ENCODE data around the gene TMCC3. TPM values are rescaled to one million over a fixed set of nuclear protein-coding genes. Genes with fewer than 3 reads are reported as not detected.

The TMCC3 gene
- polyA plus RNA-seq, 3 donors, result 39.4 to 41.5 (median 39.5) TPM

GRCh38 chr12:94640134-94640928 lies 10.0 kb downstream of the TMCC3 start:
- no peak for DNase-seq

DNA sequence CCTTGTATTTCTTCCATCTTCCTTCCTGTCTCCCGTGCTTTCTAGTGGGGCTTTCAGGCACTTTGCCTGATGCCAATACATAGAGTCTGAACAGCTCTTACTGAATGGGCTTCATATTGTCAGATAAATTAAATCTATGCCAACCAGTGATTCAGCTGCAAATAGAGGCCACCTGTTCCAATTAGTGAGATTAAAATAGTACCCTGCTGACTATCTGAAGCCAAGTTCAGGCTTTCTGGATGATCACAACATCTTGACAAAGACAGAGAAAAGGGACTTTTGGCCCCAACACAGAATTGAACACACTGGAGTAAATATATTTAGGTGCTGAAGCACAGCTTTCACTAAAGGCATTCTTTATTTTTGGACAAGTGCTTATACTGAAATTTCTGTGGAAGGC lies 11.8 kb downstream of the TMCC3 start:
- DNase-seq, result no peak

GRCh38 chr12:94637390-94638113 lies 12.8 kb downstream of the TMCC3 start:
- no peak for DNase-seq

- DNase-seq, result no peak
These were observed 13.8 kb downstream of the TMCC3 start for GRCh38 chr12:94636462-94637085.

- DNase-seq, result no peak
These were observed 15.6 kb downstream of the TMCC3 start for GRCh38 chr12:94634717-94635116.

DNA sequence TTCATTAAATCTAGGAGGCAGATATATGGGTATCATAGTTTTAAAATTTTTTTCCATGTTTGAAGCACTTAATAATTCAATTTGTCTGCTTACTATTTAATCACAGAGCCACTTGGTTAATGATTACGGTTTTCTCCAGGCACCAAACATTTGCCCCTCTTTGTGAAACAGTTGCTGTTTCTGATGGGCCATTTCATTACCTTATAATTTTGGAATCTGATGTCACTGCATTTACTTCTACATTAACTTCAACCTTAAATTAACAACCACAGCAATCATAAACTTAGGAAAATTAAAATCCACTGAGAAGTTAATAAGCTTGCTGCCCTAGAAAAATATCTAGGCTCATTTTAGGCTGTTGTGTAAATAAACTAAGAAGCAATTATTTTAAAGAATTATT lies 17.0 kb downstream of the TMCC3 start:
- no peak for DNase-seq

DNA sequence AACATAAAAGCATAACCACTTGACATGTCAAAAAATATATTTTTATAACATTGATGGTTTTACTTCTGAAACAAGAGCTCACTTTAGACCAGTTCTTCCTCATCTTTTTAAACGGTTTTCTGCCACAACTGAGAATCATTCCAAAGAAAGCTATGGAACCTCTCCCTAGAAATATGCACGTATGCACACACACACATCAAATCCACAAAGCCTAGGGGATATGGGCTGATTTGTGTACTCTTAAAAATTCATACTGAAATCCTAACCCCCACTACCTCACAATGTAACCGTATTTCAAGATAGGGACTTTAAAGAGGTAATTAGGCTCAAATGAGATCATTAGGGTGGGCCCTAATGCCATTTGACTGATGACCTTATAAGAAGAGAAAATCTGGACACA lies 19.3 kb downstream of the TMCC3 start:
- no peak for DNase-seq

GRCh38 chr12:94628819-94629472 lies 21.4 kb downstream of the TMCC3 start:
- no peak for DNase-seq

DNA sequence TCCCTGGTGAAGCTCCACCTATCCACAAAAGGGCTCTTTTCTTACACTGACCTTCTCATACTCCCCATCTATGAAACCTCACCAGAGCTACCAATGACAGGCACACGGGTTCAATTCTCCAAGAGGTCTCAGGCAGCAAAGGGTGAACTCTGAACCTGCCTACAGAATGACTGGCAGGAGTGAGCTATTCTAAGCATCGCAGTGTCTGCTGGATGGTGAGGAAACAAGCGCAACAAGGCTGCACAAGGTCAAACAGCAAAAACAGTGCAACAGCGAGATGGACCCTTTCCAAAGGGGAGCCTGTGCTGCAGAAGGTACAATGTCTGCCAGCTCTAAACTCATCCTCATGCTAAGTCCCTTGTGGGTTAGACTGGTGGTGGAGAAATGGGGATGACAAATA lies 22.0 kb downstream of the TMCC3 start:
- no peak for DNase-seq

DNA sequence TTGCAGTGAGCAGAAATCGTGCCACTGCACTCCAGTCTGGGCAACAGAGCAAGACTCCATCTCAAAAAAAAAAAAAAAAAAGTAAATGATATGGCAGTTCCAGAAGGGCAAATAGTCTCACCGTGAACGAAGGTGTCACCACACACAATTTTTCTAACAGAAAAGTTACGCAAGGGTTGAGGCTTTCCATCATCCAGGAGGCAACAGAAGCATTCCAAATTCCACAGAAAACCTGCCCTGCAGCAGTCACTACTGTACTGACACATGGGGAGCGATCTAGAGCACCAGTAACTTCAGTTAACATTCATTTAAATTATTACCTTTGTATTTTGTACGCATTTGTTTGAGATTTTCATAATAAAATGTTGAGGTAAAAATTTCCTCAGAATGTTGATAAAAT lies 24.8 kb downstream of the TMCC3 start:
- no peak for DNase-seq

- DNase-seq, result no peak
These were observed 27.0 kb downstream of the TMCC3 start for GRCh38 chr12:94623161-94623920.

DNA sequence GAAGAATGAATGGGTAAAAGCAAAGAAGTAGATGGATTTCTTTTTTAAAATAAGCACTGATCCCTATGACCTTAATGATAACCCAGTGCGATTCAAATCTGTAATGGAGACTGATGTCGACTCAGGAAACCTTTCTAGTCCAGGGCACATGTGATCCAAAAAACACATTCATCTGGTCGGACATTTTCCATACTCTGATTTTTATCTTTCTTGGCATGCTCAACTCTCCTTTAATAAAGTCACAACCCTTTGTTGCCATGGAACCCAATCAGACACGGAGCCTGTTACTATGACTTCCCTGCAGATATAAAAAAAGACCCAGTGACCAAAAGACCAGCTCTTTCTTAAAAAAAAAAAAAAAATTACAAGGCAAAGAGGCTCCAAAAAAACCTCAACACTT lies 27.9 kb downstream of the TMCC3 start:
- peak; percentile 62 for DNase-seq

GRCh38 chr12:94621662-94622359 lies 28.5 kb downstream of the TMCC3 start:
- DNase-seq, result no peak

DNA sequence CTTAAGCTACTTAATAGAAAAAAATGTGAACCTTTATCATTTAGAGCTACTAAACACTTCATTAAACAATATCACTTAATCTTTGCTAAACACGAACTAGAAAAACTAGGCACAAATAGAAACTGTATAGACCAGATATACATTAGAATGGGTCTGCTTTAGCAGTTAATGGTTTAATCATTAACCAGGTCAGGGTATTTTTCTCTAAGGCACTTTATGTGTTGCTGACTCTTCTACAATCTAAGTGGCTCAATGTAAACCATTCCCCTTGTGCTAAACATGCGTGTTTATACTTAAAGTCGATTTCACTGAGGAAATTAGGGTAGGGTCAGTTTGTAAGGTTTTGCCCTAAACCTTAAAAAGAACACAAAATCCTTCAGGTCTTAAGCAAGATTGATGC lies 29.7 kb downstream of the TMCC3 start:
- DNase-seq, result no peak

GRCh38 chr12:94618995-94619695 lies 31.2 kb downstream of the TMCC3 start:
- DNase-seq, result no peak

DNA sequence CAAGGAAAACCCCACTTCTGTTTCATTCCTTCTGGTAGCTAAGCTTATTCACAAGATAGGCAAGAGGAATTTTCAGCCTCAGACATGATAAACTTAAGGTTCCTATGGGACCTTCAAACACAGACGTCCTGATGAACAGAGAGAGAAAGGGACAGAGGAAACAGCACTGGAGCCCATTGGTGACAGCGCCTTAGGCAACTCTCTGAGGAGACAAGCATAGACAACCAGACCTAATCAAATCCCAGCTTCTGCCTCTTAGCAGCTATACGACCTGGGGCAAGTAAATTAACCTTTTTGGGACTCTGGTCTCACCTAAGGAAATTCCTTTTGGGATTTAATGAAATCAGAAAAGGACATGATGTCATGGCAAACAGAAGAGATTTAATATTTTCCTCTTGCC lies 33.3 kb downstream of the TMCC3 start:
- no peak for DNase-seq

DNA sequence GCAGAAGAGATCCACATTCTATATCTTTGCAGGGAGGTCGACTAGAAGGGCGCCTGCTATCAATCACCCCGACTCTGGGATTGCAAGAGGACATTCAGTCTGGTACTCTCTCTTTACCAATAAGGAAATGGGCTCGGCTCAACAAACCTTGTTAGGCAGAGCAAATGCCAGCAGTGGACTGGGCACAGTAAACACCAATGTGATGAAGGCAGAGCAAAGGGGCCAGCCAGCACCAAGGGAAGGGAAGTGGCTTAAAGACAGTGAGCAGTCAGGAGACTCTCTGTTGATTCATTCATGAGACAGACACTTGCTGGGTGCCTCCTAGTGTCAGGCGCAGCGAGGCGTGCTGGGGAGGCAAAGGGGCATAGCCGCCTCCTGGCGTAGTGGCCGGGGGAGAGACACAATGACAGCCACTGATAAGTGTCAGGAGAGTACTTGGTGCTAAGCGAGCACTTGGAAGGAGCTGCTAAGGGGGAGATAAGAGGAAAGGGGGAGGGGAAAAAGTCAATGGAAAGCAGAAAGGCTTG lies 34.1 kb downstream of the TMCC3 start:
- peak; percentile 46 for DNase-seq

GRCh38 chr12:94615260-94616181 lies 34.8 kb downstream of the TMCC3 start:
- DNase-seq, result peak; percentile 41

DNA sequence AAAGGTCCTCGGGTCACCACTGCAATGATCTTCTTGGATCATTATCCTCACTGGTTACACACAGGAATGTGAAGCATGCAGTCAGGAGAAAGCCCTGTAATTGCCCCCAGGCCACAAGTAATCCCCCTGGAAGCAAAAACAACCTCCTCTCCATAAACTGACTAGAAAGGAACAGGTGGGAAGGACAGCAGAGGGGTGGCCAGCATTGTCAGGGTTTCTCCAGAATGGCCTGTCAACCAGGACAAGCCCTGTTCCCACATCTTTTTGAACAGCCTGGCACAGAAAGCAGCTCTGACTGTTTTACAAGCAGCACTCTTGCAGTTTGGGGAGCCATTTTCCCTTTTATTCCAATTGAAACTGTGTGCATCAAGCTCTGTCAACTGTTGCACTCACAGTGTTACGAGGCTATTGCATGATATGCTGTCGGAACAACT lies 36.1 kb downstream of the TMCC3 start:
- DNase-seq, result peak; percentile 71

Data from renal pelvis (tissue), 4 donors.